Eye (tissue), 1 donor: ENCODE results near the gene MBD4.
A peak's percentile ranks its signal among the peaks of the same experiment; 100 is the strongest.

ENCODE experiments used
- DNase-seq: peaks from one replicate; pipeline ENCODE4 v3.0.0-alpha.2; 2015

Gene MBD4

DNA sequence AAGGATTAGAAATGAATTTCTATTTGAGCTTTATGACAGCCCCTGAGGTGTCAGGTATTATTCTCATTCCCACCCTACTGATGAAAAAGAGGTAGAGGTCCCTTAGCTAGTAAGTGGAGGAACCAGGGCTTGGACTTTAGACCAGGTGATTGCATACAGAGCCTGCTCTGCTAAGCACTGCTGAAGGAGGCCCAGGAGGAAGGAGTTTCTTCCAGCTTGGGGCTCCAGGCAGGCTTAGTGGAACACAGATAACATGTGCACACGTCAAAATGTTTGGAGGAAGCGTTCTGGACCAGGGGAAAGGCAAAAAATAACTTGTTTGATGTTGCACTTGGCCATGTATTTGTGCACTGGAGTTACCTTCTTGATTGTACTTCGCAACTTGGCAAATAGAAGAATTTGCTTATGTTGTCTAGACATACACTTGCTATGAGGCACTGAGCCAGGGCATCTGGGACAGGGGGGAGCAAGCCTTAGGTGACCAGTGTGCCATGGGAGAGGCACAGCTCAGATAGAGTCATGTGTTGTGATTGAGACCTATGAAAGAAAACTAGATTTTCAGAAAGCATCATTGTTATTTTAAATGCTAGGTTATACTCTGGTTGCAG lies 22.7 kb upstream of the MBD4 start:
- no peak for DNase-seq

DNA sequence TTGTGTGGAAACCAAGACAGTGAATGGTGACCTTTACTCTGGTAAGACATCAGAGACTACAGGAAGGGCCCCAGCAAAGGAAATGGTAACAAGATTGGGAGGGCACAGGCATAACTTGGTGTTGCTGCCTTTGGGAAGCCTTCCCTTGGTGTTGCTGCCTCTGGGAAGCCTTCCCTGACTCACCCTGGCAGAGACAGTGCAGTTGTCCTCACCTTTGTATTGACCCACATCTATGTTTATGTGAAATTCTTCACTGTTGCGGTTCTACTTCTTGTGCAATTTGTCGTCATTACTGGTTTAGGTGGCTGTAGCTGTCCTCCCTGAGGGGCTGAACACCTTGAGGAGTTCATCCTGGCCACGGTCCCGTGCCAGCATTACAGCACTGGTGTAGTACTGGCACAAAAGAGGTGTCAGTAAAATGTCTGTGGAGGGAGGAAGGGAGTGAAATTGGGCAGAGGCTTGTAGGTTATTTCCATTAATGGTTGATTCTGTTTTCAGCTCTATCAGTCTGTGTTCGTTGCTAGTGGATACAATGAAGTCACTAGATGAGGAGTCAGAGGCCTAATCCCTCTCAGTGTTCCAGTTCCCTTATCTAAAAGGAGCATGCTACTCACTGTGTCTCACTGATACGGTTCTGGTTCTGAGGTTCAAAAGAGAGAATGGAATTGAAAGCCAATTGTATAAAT lies 21.9 kb upstream of the MBD4 start:
- DNase-seq, result no peak

DNA sequence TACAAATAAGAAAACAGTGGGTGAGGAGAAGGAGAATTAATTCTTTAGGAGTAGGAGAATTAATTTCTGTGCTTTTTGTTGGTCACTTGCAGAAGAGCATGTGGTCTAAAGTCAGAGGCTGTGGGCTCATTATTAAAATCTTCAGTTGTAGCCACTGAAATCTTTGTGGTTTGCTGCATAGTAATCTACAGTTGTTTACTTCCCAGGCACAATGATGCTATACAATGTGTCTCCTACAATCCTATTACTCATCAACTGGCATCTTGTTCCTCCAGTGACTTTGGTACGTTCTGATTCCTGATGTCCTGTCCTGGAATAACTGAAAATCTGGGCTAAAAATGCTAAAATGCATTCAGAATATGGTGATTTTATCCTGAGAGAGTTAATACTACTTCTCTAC lies 21.3 kb upstream of the MBD4 start:
- DNase-seq, result no peak

DNA sequence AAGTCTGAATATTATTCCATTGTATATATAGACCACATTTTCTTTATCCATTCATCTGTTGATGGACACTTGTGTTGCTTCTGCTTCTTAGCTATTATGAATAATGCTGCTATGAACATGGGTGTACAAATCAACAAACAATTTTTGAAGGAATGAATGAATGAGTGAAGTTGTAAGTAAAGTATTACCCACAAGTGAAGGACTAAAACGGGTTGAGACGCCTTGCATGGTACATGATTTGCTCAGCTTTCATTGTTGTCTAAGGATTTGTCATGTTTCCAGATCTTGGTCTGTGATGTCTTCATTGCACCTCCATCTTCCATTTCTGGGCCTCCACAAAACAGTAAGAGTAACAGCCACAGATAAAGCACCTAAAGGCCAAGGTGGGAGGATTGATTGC lies 20.8 kb upstream of the MBD4 start:
- DNase-seq, result no peak

DNA sequence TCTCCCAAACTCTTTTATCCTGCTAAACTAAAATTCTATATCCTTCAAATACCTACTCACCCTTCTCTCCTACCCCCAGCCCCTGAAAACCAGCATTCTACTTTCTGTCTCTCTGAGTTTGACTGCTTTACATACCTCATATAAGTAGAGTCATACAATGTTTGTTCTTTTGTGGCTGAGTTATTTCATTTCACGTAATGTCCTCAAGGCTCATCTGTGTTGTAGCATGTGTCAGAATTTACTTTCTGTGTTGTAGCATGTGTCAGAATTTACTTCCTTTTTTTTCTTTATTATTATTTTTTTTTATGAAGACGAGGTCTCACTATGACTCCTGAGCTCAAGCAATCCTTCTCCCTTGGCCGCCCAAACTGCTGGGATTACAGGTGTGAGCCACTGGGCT lies 20.4 kb upstream of the MBD4 start:
- no peak for DNase-seq

DNA sequence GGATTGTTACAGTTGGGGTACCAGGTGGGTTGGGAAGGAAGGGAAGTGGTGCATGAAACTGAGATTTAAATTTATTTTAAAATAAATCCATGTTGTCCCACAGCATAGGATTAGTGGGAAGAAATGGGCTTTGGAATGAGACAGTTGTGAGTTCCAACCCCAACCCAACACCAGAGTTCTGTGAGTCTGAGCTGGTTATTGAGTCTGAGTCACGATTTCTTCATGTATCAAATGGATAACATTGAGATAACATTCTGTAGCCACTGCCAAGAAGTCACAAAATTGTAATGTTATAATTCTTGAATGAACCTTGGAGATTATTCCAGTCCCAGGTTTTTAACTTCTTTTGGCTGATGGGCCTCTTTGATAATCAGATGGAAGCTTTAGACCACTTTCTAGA lies 14.0 kb upstream of the MBD4 start:
- no peak for DNase-seq

DNA sequence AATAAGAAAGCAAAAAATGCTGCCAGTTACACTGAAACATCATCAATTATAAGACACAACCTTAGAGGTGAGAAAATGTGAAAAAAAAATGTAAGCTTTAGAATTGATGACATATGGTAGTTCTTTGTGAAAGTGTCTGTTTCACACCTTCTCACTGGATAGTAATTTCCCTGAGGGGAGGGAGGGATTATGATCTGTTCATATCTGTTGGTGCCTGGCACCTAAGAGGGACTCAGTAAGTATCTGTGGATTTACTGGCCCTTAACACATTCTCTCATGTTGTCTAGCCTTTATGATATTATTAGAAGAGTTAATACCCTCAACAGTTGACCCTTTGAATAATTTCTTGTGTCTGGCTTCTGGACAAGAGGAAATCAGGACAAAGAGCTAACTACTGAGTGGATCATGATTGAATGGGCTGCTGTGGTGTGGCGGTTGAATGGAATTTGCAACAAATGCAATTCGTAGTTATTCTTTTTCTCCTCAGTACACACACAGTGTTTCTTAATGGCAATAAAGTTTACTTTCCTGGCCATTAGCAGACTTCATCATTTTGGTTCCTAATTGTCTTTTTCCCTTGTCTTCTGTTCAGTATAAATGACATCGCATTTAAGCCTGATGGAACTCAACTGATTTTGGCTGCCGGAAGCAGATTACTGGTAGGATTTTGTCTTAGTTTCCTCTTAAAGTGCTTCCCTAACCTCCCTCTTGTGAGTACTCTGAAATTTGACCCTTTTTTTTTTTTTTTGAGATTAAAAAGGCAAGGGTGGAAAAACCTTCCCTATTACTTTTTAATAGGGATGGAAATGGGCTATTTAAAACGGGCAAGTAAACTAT lies 9.7 kb upstream of the MBD4 start:
- peak; percentile 49 for DNase-seq

DNA sequence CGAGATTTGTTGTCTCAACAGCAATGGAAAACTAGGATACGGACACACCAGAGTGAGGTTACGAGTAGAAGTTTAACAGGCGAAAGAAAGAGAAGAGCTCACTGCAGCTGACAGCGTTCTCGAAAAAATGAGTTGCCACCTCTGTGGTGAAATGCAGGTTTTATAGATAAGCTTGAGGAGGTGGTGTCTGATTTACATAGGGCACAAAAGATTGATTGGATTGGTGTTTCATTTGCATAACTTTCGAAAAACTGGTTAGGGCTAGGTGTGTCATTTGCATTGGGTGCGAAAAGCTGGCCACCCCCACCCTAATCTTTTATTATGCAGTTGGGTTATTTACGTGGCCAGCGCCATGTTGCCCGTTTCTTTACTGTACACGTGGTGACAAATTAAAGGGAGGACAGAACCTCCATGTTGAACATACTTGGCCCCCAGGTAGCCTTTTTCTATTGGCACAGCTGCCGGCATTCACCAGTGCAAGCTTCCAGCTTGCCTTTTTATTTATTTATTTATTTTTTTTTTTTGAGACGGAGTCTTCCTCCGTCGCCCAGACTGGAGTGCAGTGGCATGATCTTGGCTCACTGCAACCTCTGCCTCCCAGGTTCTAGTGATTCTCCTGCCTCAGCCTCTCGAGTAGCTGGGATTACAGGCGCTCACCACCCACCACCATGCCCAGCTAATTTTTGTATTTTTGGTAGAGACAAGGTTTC lies 8.6 kb upstream of the MBD4 start:
- no peak for DNase-seq

DNA sequence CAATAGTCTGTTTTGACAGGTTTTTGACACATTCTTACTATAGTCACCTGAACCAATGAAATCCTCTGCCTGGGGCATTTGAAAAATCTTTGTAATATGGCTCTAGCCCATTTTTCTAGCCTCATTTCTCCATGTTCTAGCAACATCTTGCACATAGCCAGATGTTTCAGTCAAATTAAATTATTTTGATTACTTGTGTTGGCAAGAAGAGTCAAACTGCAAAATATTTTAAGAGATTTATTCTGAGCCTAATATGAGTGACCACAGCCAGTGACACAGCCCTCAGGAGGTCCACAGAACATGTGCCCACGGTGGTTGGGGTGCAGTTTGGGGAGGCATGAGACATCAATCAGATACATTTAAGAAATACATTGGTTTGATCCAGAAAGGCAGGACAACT lies 7.2 kb upstream of the MBD4 start:
- no peak for DNase-seq

DNA sequence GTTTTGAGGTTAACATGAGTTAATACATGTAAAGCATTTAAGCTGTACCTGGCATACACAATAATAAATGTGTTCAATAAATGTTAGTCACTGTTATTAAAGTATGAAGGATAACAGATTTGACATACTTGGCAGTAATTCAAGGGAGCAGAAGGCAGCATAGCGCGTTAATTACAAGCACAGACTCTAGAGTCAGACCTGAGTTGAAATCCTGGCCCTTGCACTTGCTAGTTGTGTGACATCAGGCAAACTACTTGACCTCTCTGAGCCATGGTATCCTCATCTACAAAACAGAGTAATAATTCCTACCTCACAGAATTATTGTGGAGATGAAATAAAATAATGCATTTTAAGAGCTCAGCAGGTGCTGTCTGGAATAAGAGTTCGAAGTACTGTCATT lies 5.7 kb upstream of the MBD4 start:
- DNase-seq, result no peak

DNA sequence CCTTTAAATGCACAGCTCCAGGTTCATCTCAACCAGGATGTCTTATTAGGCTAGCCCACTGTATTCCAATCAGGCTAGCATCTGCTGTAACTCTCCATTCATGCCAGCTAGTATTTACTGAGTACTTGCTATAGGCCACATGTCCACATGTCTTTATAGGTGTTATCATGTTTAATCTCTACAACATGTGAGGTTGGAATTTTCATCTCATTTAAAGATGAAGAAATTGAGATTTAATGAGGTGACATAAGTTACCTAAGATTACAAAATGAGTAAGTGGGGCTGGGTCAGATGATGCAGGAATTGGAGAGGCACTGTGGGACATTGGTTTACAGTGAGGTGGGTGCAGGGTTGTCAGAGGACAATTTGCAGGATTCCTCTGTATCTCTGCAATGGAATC lies 3.2 kb upstream of the MBD4 start:
- DNase-seq, result no peak

DNA sequence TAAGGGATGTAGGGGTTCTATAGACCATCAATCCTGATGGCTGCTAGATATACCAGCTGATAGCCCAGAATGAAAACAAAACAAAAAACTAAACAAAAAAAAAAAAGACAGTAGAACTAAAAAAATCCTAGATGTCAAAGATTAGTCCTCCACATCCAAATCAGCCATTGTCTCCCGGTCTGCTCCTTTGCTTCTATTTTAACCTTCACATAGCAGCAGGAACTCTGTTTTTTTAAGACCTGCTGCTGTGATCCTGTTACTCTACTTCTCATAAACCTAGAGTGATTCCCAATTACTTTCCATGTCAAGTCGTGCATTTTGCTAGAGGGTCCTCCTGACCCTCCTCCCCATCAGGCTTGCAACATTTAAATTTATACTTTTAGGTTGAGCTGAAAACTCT lies 2.7 kb upstream of the MBD4 start:
- no peak for DNase-seq

DNA sequence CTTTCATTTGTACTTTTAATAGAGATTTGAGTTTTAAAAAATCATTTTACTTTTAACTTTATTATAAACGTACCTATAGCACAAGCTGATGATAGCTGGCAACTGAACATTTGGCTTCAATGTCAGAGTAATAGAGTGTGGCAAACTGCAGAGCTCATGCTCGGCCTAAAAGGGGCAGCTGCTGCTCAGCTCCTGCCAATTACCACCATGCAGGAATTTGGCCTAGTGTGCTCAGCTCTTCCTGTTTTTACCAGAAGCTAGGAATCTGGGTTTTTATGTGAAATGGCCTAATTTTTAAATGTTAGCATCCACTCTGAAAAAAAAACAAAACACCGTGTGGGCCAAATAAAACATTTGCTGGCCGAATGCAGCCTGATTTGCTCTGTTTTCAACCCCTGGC lies 2.0 kb upstream of the MBD4 start:
- DNase-seq, result peak; percentile 35

DNA sequence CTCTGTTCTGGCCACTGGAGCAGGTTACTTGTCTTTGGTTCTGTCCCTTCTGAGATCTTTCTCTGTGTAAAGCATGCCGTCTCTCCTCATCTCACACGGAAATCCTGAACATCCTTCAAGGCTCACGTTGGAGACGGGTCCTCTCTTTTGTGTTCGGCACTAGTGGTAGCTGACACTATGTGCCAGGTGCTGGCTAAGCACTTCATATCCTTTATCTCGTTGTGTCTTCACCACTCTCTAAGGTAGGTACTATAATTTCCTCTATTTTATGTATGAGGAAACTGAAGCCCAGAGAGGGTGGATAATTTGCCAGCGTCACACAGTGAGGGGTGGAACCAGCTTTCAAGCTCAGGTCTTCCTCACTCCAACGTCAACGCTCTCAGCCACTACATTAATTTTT lies 1.5 kb upstream of the MBD4 start:
- DNase-seq, result no peak

DNA sequence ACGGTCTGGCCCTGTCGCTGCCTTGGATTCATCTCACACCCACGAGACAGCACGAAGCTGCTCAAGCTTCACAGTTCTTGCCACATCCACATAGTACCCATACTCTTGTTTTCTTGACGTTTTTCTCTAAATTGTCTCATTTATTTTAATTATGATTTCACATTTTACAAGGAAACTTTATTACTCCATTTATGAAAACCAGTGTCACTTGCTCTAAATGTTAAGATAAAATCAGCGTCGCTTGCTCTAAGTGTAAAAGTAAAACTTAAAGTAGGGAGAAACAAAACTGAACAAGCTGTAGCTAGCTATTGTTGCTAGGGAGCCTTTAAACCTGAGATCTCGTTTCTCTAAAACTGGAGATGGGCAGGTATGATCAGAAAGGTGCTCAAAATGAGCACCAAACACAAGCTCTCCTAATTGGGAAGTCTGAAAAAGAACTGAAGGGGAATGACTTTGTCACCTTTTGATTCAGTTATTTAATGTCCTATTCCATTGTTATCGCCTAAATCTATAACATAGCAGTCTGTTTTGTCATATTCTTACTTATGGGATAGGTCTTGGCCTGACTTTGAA lies 956 bp upstream of the MBD4 start:
- no peak for DNase-seq

DNA sequence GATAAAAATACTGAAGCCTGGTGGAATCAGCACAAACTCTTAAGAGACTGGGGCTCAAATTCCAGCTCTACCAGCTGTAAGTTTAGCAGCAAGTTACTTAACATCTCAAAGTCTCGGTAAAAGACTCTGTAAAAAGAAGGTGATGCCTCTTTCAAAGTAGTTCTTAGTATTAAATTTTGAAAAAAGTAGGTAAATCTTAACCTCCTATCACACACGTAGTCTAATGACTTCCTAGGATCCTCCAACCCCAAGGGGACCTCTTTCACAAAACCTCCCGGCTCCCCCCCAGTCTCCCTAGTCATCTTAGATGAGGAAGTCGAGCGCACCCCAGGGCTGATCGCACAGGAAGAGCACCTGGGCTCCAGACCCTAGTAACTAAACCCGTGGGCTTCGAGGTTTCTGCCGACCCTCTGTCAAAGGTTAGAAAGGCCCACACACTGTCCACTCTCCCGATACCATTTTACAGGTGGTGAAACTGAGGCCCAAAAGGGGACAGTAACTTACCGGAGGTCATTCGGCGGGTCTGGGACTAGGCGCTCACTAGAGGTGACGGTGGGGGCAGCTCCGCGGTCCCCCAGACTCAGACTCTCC lies 427 bp downstream of the MBD4 start:
- no peak for DNase-seq

DNA sequence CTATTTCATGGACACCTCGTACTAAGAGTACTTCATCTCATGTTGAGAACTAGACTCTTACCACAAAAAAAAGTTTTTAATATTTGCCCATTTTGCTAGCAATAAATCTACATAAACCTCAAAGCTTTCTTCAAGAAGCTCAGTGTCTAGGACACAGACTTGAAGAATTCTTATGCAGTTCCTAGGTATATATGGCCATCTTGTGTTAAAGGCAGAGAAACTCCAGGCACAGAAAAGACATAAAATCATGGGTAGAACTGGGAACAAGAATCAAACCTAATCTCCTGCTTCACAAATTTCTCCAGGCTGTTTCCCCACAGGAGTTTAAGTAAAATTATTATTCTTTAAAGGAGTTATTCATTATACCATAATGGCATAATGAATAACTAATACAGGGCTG lies 4.4 kb downstream of the MBD4 start:
- DNase-seq, result no peak

DNA sequence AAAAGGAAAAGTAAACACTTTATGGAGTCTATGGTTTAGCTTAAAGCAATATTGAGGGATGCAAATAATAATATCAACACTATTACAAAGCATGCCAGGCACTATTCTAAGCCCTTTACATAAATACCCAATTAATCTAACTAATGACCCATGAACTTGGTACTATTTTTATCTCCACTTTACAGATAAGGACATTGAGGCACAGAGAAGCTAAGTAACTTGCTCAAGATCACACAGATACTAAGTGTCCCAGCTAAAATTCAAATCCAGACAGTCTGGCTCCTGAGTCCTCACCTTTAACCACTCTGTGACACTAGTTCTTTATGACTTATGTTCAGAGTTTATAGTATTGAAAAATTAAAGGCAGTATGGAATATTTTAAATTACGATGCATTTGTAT lies 5.6 kb downstream of the MBD4 start:
- no peak for DNase-seq

DNA sequence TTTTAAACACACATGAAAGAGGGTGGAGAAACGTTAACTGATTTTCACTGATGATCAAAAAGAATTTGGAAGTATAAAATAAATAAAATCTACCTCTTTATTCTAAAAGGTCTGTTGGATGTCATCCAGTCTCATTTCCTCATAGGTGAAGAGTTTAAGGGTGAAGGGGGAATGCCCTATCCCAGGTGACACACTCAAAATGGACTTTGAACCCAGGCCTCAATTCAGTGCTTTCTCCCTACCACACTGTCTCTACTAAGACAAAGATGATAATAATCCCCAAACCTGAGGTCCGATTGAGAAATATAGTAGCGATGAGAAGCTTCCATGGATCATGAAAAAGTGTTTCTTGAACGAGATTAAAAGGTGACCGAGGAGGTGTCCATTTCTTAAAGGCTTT lies 6.2 kb downstream of the MBD4 start:
- no peak for DNase-seq

DNA sequence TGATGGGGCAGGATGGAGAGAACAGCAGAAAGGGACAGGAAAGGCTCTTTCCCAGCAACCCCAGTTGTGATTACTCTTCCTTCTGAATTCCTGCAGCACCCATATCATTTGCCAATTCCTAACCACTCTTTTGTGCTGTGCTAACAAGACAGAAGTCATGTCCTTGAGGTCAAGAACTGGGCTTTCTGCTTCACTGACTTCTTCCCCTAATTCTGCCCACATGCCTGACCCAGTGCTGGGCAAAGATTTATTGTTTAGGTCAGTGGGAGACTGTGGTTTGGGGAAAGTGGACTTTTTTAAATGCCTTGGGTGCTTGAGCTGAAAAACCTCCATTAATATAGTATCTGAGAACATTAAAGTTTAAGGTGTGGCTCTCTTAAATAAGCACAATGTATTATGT lies 7.1 kb downstream of the MBD4 start:
- DNase-seq, result no peak

DNA sequence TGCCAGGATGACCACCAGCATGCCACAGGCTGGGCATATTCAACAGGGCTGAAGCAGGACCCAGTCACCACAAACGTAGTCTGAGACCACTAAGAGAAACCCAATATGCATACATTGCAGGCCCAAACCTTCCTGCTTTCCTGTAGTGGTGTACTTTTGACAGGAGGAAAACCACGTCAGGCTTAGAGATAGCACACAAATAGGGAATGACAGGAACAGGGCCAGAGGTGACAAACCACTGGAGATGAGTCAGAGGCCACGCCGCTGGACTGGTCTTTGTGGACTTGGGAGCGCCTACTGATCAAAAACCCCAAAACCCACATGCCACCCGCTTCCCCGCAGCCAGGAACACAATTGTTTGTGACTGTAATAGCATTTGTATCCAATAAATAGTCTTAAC lies 7.7 kb downstream of the MBD4 start:
- DNase-seq, result no peak

DNA sequence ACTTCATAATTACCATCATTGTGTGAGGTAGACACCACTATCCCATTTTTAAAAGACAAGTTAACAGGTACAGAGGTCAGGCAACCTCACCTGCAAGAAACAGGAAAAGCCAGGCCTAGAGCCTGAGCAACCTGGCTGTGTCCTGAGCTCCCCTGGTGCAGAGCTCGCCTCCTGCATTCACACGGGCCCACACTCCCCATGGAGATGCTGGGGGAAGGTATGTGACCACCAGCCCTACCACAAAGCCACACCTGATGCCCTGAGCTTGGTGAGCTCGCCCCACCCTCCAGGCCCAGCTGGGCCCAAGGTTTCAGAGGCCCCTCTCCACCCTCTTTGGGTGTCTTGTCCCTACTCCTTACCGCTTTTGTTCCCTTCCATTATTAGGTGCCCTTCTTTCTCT lies 10.1 kb downstream of the MBD4 start:
- DNase-seq, result no peak

DNA sequence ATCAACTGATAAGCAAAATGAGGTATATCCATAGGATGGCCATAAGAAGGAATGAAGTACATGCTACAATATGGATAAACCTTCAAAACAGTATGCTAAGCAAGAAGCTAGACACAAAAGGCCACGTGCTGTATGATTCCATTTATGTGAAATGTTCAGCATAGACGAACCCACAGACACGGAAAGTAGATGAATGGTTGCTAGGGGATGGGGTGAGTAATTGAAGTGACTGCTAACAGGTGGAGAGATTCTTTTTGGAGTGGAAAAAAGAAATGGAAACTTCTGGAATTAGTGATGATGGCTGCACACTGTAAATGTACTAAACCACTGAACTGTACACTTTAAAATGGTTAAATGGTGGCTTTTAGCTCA lies 10.7 kb downstream of the MBD4 start:
- DNase-seq, result no peak
